Measurements from ENCODE around the gene YES1. TPM values are rescaled to one million over a fixed set of nuclear protein-coding genes. Genes with fewer than 3 reads are reported as not detected.
"Not testable (repeated sequence)": the region's sequence is repeated elsewhere in the genome, so short reads cannot be mapped to it uniquely, and the experiment has no call there.

The YES1 gene
- total RNA-seq, 1 donor from 2014 or later: 18.4 TPM

DNA sequence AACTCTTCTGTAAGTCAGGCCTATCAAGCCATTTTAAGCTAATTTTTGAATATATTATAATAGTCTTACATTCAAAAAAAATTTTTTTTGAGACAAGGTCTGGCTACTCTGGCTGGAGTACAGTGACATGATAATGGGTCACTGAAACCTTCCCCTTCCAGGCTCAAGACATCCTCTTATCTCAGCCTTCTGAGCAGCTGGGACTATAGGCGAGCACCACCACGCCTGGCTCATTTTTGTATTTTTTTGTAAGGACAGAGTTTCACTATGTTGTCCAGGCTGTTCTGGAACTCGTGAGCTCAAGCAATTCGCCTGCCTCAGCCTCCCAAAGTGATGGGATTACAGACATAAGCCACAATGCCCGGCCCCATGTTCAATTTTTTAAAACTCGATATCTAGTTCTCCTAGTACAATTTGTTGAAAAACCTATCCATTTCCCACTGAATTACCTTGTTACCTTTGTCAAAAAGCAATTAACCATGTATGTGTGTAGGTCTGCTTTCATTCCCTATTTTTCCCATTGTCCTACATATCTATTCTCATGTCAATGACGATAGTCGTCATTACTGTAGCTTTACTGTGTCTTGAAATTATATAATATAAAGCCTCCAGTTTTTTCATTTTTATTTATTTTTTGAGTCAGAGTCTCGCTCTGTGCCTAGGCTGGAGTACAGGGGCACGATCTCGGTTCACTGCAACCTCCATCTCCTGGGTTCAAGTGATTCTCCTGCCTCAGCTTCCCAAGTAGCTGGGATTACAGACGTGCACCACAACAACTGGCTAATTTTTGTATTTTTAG, 44.8 kb downstream of the YES1 start:
- Mint-ChIP-seq H3K9me3 (no peaks in the 10 kb centered on the region), H3K27ac (no peak overlapping the region), H3K36me3 (ENCODE audit: low read depth) (peaks cover 20% of the 10 kb centered on the region), H3K4me1 (ENCODE audit: low read depth) (peaks cover 10% of the 10 kb centered on the region), H3K27me3 (ENCODE audit: low read depth) (no peaks in the 10 kb centered on the region), H3K4me3 (ENCODE audit: low read depth) (no peak overlapping the region)
- DNase-seq (ENCODE audit: low spot score): no peak
- intact Hi-C loops (cut with micrococcal nuclease): no loop called here

DNA sequence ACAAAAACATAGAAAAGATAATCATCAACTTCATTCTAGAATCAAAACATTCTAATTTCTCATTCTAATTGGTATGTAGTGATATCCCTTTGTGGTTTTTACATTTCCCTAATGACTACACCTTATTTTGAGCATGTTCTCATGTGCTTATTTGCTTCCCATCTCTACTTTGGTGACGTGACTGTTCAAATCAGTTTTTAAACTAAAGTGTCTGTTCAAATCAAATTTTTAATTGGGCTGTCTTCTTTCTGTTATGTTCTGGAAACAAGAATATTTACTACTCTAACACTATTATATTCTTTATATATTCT, 45.5 kb downstream of the YES1 start:
- no peak for DNase-seq (ENCODE audit: low spot score)
- Mint-ChIP-seq H3K36me3 (ENCODE audit: low read depth) (peaks cover 21% of the 10 kb centered on the region), H3K9me3 (no peaks in the 10 kb centered on the region), H3K4me3 (ENCODE audit: low read depth) (no peak overlapping the region), H3K4me1 (ENCODE audit: low read depth) (peaks cover 11% of the 10 kb centered on the region), H3K27me3 (ENCODE audit: low read depth) (no peaks in the 10 kb centered on the region), H3K27ac (no peak overlapping the region)
- intact Hi-C loops (cut with micrococcal nuclease): no loop called here

DNA sequence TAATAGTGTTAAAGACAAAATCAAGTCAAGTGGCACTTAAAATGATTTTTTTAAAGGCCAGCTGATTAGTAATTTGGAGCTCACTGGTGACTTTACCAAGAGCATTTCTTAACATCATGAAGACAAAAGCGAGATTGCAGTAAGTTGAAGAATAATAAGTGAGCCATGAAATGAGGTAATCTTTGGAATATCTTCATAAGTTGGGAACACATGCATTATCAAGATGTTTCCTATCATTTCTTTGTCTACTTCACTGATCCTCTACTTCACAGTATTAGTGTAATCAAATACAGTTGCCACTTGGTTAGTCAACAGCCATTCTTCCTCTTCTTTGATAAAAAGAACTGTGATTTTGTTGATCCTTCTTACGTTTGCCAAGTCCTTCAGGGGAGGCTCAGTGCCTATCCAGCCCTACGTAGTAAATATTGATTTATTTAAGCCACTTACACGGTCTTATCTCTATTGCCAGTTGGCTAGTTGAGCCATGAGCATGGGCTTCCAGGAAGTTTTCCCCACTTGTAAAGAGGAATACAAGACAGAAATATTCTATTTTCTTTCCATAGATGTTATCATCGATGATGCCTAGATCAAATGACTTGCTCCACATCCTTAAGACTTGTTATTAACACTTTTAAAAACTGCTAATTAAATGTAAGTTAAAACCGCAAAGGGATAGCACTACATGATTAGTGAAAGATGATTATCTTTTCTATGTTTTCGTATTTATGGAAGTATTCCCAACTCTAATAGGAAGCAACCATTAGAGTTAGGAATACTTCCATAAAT, 46.1 kb downstream of the YES1 start:
- Mint-ChIP-seq H3K27ac (no peak overlapping the region), H3K4me3 (ENCODE audit: low read depth) (no peak overlapping the region), H3K36me3 (ENCODE audit: low read depth) (peaks cover 23% of the 10 kb centered on the region), H3K9me3 (no peaks in the 10 kb centered on the region), H3K27me3 (ENCODE audit: low read depth) (no peaks in the 10 kb centered on the region), H3K4me1 (ENCODE audit: low read depth) (peaks cover 12% of the 10 kb centered on the region)
- intact Hi-C loops (cut with micrococcal nuclease): no loop called here
- no peak for DNase-seq (ENCODE audit: low spot score)

DNA sequence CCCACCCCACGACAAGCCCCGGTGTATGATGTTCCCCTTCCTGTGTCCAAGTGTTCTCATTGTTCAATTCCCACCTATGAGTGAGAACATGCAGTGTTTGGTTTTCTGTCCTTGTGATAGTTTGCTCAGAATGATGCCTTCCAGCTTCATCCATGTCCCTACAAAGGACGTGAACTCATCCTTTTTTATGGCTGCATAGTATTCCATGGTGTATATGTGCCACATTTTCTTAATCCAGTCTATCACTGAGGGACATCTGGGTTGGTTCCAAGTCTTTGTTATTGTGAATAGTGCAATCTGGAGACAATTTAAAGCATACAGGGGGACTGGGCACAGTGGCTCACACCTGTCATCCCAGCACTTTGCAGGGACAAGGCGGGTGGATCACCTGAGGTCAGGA, 52.2 kb downstream of the YES1 start:
- H3K9me3 Mint-ChIP-seq; intact Hi-C loops (cut with micrococcal nuclease); H3K27me3 Mint-ChIP-seq (ENCODE audit: low read depth); DNase-seq (ENCODE audit: low spot score); H3K4me3 Mint-ChIP-seq (ENCODE audit: low read depth); H3K27ac Mint-ChIP-seq: not testable (repeated sequence)
- H3K4me1 Mint-ChIP-seq (ENCODE audit: low read depth): peaks cover 11% of the 10 kb centered on the region
- H3K36me3 Mint-ChIP-seq (ENCODE audit: low read depth): peaks cover 31% of the 10 kb centered on the region

DNA sequence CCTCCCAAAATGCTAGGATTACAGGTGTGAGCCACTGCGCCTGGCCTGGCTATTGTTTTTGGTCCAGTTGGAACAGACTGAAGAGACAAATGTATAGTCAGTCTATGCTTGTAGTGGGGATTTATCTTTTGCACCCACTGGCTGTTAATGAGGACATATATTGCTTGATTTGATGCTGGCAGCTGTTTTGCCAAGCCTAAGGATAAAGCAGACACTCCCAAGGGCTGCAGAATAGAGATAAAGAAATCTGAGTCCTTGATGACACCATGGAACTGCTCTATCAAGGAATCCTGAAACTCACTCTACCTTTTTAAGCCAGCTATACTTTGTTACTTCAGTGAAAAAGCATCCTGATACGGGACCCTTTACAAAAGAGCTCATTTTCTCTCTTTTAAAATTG, 56.5 kb downstream of the YES1 start:
- Mint-ChIP-seq H3K4me3 (ENCODE audit: low read depth) (no peak overlapping the region), H3K9me3 (no peaks in the 10 kb centered on the region), H3K36me3 (ENCODE audit: low read depth) (peaks cover 35% of the 10 kb centered on the region), H3K4me1 (ENCODE audit: low read depth) (peaks cover 2% of the 10 kb centered on the region), H3K27ac (no peak overlapping the region), H3K27me3 (ENCODE audit: low read depth) (no peaks in the 10 kb centered on the region)
- no peak for DNase-seq (ENCODE audit: low spot score)
- intact Hi-C loops (cut with micrococcal nuclease): no loop called here

DNA sequence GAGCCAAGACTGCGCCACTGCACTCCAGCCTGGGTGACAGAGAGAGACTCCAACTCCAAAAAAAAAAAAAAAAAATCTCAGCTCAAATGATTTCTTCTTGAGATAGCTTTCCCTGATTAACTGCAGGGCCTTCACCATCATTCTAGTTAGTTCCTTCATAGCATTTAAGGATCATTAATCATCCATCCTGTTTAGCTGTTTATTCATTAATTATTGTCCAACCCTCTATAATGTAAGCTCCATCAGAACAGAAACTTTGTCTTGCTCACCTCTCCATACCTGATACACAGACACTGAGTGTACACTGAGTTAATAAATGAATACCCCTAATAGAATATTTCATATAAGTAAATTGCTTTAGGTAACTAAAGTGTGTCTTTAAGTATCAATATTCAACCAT, 57.4 kb downstream of the YES1 start:
- no peak overlapping the region for H3K4me3 Mint-ChIP-seq (ENCODE audit: low read depth)
- peaks cover 2% of the 10 kb centered on the region for H3K4me1 Mint-ChIP-seq (ENCODE audit: low read depth)
- no peak for DNase-seq (ENCODE audit: low spot score)
- no peak overlapping the region for H3K27ac Mint-ChIP-seq
- no peaks in the 10 kb centered on the region for H3K9me3 Mint-ChIP-seq
- H3K36me3 Mint-ChIP-seq (ENCODE audit: low read depth): peaks cover 33% of the 10 kb centered on the region
- H3K27me3 Mint-ChIP-seq (ENCODE audit: low read depth): no peaks in the 10 kb centered on the region
- intact Hi-C loops (cut with micrococcal nuclease): no loop called here

DNA sequence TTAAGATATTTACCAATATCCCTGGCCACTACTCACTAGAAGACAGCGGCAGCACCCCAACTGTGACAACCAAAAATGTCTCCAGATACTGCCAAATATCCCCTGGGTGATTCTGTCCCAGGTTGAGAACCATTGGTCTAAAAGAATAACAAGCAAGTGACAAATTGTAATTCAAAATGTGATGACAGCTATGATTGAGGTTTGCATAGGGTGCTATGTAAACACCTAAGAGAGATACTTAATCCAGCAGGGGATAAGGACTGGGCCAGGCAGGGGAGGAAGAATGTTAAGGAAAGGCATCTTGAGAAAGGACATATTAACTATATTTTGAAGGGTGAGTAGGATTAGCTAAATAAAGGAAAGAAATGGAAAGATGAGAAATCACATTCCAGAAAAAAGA, 61.6 kb downstream of the YES1 start:
- no peaks in the 10 kb centered on the region for H3K27me3 Mint-ChIP-seq (ENCODE audit: low read depth)
- H3K27ac Mint-ChIP-seq: no peak overlapping the region
- no peaks in the 10 kb centered on the region for H3K9me3 Mint-ChIP-seq
- DNase-seq (ENCODE audit: low spot score): no peak
- peaks cover 3% of the 10 kb centered on the region for H3K4me1 Mint-ChIP-seq (ENCODE audit: low read depth)
- peaks cover 51% of the 10 kb centered on the region for H3K36me3 Mint-ChIP-seq (ENCODE audit: low read depth)
- intact Hi-C loops (cut with micrococcal nuclease): no loop called here
- H3K4me3 Mint-ChIP-seq (ENCODE audit: low read depth): no peak overlapping the region

DNA sequence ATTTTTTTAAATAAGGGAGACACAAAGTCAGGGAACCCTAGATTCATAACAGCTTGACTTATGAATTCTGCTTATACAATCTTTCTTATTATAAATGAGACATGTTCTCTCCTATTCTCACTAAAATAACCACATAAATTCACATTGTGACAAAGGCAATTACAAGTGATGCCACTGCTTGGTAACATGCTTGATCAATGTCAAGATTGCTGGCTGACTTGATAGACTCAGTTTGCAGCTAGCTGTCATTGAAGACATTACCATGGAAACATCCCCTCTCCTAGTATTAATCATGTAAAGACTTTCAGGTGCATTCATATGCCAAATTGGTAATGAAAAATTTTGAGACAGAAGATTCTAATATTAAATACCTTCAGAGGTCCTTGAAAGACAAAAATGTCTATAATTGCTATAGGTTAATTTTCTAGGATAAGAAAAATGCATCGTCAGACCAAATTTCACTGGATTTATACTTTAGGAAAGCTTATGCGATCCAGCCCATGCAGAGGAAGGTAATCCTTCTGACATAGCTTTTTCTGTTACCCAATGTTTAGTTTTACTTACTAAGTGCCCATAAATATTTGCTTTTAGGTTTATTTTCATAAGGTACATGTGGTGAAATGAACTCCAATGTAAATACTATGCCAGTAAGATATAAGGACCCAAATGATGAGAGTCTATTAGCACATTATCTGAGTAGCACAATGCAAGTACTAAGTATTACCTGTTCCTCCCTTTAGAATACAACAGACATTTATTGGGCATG, 67.0 kb downstream of the YES1 start:
- intact Hi-C loops (cut with micrococcal nuclease): no loop called here
- H3K36me3 Mint-ChIP-seq (ENCODE audit: low read depth): peaks cover 57% of the 10 kb centered on the region
- no peaks in the 10 kb centered on the region for H3K9me3 Mint-ChIP-seq
- DNase-seq (ENCODE audit: low spot score): no peak
- no peak overlapping the region for H3K4me3 Mint-ChIP-seq (ENCODE audit: low read depth)
- H3K27ac Mint-ChIP-seq: no peak overlapping the region
- H3K27me3 Mint-ChIP-seq (ENCODE audit: low read depth): no peaks in the 10 kb centered on the region
- H3K4me1 Mint-ChIP-seq (ENCODE audit: low read depth): peaks cover 6% of the 10 kb centered on the region

DNA sequence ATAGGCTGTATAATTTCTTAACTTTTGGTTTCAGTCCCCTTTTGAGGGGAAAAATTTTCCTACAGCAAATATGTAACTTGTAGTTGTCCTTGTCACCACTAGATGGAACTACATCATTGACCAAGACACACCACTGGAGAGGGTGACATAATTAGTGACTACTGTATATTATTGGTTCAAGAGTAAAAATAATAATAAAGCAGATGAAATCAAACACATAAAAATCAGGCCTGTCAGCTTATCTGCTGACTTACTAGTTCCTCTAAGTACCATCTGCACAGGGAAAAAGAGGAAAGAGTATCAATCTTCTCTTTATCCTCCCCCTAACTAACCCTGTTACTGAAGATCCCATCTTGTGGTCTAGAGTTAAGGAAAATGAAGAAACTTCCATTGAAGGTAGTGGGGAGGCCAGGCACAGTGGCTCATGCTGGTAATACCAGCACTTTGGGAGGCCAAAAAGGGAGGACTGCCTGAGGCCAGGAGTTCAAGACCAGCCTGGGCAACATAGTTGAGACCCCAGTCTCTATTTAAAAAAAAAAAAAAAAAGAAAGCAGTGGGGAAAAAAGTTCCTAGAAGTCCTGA, 70.0 kb downstream of the YES1 start:
- DNase-seq (ENCODE audit: low spot score): no peak
- Mint-ChIP-seq H3K4me3 (ENCODE audit: low read depth) (no peak overlapping the region), H3K27me3 (ENCODE audit: low read depth) (no peaks in the 10 kb centered on the region), H3K4me1 (ENCODE audit: low read depth) (peaks cover 5% of the 10 kb centered on the region), H3K9me3 (no peaks in the 10 kb centered on the region), H3K27ac (no peak overlapping the region), H3K36me3 (ENCODE audit: low read depth) (peaks cover 54% of the 10 kb centered on the region)
- intact Hi-C loops (cut with micrococcal nuclease): loop anchor here (1.0 kb wide), 2 partner anchors 88 to 97 kb away; no protein-coding TSS in a partner anchor

DNA sequence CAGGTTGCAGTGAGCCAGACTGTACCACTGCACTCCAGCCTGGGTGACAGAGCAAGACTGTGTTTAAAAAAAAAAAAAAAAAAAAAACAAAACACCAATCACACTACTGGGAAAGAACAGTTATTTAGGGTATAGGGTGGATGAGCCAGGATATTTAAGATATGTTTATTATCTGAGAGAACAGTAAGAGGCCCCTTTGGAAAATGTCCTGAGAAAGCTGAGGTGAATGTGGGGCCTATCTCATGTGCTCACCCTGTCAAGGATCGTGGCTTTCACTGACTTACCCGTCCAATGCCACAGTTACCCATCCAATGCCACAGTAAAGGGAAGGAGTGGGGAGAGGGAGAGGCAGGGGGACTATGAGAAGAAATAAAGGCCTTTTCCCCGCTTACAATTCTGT, 79.7 kb downstream of the YES1 start:
- peaks cover 55% of the 10 kb centered on the region for H3K36me3 Mint-ChIP-seq (ENCODE audit: low read depth)
- intact Hi-C loops (cut with micrococcal nuclease): no loop called here
- no peak overlapping the region for H3K27ac Mint-ChIP-seq
- peaks cover 8% of the 10 kb centered on the region for H3K4me1 Mint-ChIP-seq (ENCODE audit: low read depth)
- no peak overlapping the region for H3K4me3 Mint-ChIP-seq (ENCODE audit: low read depth)
- no peaks in the 10 kb centered on the region for H3K9me3 Mint-ChIP-seq
- no peaks in the 10 kb centered on the region for H3K27me3 Mint-ChIP-seq (ENCODE audit: low read depth)
- DNase-seq (ENCODE audit: low spot score): no peak

DNA sequence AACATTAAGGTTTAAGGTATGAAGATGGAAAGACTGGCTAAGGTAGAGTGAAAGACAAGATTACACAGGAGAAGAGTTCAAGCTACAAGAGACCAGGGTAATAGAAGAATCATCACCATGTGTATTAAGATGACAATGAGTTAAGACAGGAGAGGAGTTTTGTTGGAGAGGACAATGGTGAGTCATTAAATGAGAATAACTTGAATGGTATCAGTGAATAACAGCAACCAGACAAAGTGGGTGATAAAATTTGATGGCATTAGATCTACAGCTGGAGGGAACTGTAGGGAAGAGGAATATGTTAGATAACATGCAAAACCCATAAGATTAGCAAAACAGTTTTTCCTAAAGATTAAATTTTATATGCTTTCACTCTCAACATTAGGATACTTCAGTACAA, 80.9 kb downstream of the YES1 start:
- Mint-ChIP-seq H3K4me3 (ENCODE audit: low read depth) (no peak overlapping the region), H3K27ac (peak overlapping the region; percentile 3)
- intact Hi-C loops (cut with micrococcal nuclease): no loop called here

DNA sequence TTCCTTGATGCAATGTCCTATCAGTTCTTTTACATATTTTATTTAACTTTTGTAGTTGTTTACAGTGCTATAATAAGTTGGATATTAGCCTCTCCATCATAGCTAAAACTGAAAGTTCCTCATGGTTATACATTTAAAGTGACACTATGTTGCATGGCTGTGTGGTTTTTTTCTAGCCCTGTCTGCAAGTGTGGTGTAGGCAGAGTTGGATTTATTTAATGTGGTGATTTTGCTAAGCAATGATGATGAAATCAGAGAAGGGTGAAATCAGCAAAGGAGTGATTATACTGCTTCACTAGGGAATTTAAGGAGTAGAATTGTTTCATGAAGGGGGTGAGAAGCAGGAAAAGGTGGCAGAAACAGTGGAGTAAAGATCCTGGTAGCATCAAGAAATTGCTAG, 81.3 kb downstream of the YES1 start:
- Mint-ChIP-seq H3K9me3 (no peaks in the 10 kb centered on the region), H3K36me3 (ENCODE audit: low read depth) (peaks cover 49% of the 10 kb centered on the region)

More for the DNA sequence above, 80.9 kb downstream of the YES1 start:
- no peak for DNase-seq (ENCODE audit: low spot score)
- H3K9me3 Mint-ChIP-seq: no peaks in the 10 kb centered on the region
- H3K4me1 Mint-ChIP-seq (ENCODE audit: low read depth): peaks cover 8% of the 10 kb centered on the region
- H3K36me3 Mint-ChIP-seq (ENCODE audit: low read depth): peaks cover 53% of the 10 kb centered on the region
- no peaks in the 10 kb centered on the region for H3K27me3 Mint-ChIP-seq (ENCODE audit: low read depth)

More for the DNA sequence above, 81.3 kb downstream of the YES1 start:
- H3K4me1 Mint-ChIP-seq (ENCODE audit: low read depth): peaks cover 8% of the 10 kb centered on the region
- no peaks in the 10 kb centered on the region for H3K27me3 Mint-ChIP-seq (ENCODE audit: low read depth)
- no peak for DNase-seq (ENCODE audit: low spot score)
- peak overlapping the region; percentile 62 for H3K27ac Mint-ChIP-seq
- H3K4me3 Mint-ChIP-seq (ENCODE audit: low read depth): no peak overlapping the region
- intact Hi-C loops (cut with micrococcal nuclease): no loop called here
